Glomerular visceral epithelial cell (primary cell): ENCODE data around the gene SH2D7.

ENCODE experiments used
- DNase-seq: peaks from one replicate; pipeline ENCODE4 v3.0.0-alpha.2; 2016; ENCODE audit errors: extremely low spot score

Gene SH2D7

GRCh38 chr15:78104566-78105475 lies 12.5 kb downstream of the SH2D7 start:
- DNase-seq, result no peak

GRCh38 chr15:78105476-78106241 lies 13.3 kb downstream of the SH2D7 start:
- DNase-seq, result peak; percentile 29

- no peak for DNase-seq
Observed at GRCh38 chr15:78107471-78107870, 15.1 kb downstream of the SH2D7 start.

- peak; percentile 85 for DNase-seq
Observed at GRCh38 chr15:78108300-78109084, 16.1 kb downstream of the SH2D7 start.

- no peak for DNase-seq
Observed at GRCh38 chr15:78109156-78109555, 16.8 kb downstream of the SH2D7 start.

GRCh38 chr15:78110096-78110495 lies 17.7 kb downstream of the SH2D7 start:
- DNase-seq, result no peak

- no peak for DNase-seq
Observed at GRCh38 chr15:78110916-78111475, 18.6 kb downstream of the SH2D7 start.

GRCh38 chr15:78111788-78112187 lies 19.4 kb downstream of the SH2D7 start:
- no peak for DNase-seq

- DNase-seq, result no peak
Observed at GRCh38 chr15:78112551-78112950, 20.2 kb downstream of the SH2D7 start.

- no peak for DNase-seq
Observed at GRCh38 chr15:78120523-78120922, 28.2 kb downstream of the SH2D7 start.

GRCh38 chr15:78125267-78125666 lies 32.9 kb downstream of the SH2D7 start:
- DNase-seq, result no peak

GRCh38 chr15:78127882-78128281 lies 35.5 kb downstream of the SH2D7 start:
- no peak for DNase-seq

GRCh38 chr15:78129077-78129750 lies 36.9 kb downstream of the SH2D7 start:
- DNase-seq, result no peak

GRCh38 chr15:78129751-78130287 lies 37.5 kb downstream of the SH2D7 start:
- no peak for DNase-seq

GRCh38 chr15:78130466-78131294 lies 38.3 kb downstream of the SH2D7 start:
- DNase-seq, result no peak

GRCh38 chr15:78131295-78132061 lies 39.1 kb downstream of the SH2D7 start, which contains the start of gene CIB2:
TSS of gene CIB2 (minus strand) at chr15:78131445. CDS start at chr15:78131215, 230 bp downstream.
- DNase-seq, result peak; percentile 72

- no peak for DNase-seq
Observed at GRCh38 chr15:78133801-78134200, 41.4 kb downstream of the SH2D7 start.

- DNase-seq, result no peak
Observed at GRCh38 chr15:78139578-78139977, 47.2 kb downstream of the SH2D7 start.

- DNase-seq, result no peak
Observed at GRCh38 chr15:78140292-78140691, 47.9 kb downstream of the SH2D7 start.
